ENCODE measurements around the gene DNAH17.

The DNAH17 gene

GRCh38 chr17:78538033-78538776, 39.0 kb downstream of the DNAH17 start:
- DNase-seq, result no peak

DNA sequence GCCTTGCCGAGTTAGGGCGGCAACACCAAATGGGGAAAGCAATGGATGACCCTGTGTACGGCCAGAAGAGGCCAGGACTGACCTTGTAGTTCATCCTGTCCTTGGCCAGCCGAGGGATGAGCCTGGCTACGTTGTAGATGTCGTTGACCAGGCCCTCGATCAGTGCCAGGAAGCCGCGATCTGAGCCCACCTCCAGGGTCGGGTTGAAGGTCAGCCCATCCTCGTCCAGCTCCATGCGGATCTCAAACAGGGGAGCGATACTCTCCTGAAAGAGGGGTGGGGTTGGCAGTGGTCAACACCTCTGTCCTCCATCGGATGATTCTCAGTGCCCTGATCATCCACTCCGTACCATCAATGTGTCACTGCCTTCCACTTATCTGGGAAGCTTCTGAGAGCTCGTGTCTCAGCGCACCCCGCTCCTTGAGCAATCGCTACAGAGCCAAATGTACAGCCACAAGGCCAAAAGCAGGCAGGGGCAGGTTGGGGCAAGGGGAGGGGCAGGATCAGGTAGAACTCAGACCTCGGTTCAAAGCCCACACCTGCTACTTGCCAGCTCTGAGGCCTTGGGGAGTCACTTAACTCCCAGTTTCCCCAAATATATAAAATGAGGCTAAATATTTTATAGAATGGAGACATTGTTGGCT, 39.9 kb downstream of the DNAH17 start:
- no peak for DNase-seq

GRCh38 chr17:78535273-78536197, 41.7 kb downstream of the DNAH17 start:
- DNase-seq, result peak; percentile 70

- no peak for DNase-seq
These were observed 42.5 kb downstream of the DNAH17 start for GRCh38 chr17:78534492-78535272.

DNA sequence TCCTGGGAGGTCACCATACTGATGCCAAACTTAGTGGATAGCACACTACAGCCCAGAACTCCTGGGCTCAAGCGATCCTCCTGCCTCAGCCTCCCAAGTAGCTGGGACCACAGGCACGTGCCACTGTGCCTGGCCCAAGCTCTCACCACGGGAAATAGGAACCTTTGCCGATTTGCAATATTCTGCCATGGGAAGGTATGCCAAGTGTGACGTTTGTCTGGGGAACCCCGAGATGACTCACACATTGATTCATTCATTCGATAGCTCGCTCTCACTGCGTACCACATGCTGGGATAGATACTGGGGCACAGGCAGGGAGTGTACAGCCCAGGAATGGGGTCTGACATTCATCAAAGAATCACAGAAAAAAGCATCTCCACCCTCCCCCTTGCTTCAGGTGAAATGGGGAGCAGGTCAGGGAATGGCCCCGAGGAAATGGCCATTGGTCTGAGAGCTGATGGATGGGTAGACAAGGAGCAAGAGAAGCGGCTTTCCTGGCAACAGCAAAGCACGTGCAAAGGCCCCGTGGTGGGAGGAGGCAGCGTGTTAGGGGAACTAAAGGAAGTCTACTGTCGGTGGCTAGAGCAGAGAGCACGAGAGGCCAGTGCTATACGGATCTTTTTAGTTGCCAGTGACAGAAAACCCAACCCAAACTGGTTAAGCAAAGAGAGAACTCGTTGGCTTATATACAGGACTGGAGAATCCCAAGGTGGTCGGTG, 44.1 kb downstream of the DNAH17 start:
- no peak for DNase-seq

DNA sequence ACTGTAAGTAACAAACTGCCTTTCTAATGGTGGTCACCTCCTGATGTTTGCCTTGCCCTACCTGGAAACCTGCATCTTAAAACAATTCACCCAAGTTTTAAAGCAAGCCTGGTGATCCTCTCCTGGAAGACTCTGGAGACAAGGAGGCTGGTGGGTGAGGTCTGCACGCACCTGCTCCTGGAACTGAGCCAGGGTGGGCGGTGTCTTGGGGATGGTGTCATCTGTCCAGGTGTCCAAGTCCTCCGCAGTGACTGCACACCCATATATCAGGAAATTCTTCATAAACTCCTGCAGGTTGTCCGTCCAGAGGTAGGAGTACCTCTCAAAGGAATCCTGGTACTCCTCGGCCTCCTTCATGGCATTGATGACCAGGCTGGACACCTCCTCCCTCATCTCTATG, 44.9 kb downstream of the DNAH17 start:
- DNase-seq, result no peak

GRCh38 chr17:78530675-78531074, 46.5 kb downstream of the DNAH17 start:
- no peak for DNase-seq

- peak; percentile 21 for DNase-seq
These were observed 47.1 kb downstream of the DNAH17 start for GRCh38 chr17:78529871-78530670.

DNA sequence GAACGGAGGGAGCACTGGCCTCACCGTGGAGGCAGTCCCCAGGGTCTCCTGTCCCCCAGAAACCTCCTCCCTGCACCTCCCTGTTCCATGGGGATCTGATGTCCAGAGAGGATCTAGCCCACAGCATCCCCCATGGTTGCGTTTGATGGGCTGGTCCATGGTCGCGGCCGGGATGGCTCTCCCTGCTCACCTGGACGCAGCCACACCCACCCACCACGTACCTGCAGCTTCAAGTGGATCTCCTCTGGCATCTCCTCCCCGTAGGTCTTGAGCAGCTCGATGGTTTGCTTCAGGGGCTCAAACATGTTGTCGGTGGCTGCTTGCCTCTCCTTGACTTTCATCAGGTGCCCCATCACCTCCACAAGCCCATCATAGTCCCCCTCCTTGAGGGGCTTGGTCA, 47.9 kb downstream of the DNAH17 start:
- DNase-seq, result no peak

- DNase-seq, result no peak
These were observed 48.7 kb downstream of the DNAH17 start for GRCh38 chr17:78528541-78528940.

DNA sequence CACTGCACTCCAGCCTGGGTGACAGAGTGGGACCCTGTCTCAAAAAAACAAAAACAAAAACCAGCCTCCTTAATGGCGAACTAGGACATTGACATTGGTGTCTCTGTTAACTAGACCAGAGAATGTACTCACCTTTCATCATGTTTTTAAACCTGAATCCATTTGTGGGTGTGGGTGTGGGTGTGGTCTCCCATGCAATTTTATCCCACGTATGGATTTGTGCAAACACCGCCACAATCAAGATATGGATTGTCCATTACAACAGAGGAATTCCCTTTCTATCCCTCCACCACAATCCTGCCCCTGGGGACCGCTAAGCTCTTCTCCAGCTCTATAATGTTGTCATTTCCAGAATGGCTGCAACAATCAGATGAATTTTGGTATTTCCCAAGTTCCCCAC, 49.9 kb downstream of the DNAH17 start:
- DNase-seq, result no peak

- no peak for DNase-seq
These were observed 50.8 kb downstream of the DNAH17 start for GRCh38 chr17:78526231-78527025.

DNA sequence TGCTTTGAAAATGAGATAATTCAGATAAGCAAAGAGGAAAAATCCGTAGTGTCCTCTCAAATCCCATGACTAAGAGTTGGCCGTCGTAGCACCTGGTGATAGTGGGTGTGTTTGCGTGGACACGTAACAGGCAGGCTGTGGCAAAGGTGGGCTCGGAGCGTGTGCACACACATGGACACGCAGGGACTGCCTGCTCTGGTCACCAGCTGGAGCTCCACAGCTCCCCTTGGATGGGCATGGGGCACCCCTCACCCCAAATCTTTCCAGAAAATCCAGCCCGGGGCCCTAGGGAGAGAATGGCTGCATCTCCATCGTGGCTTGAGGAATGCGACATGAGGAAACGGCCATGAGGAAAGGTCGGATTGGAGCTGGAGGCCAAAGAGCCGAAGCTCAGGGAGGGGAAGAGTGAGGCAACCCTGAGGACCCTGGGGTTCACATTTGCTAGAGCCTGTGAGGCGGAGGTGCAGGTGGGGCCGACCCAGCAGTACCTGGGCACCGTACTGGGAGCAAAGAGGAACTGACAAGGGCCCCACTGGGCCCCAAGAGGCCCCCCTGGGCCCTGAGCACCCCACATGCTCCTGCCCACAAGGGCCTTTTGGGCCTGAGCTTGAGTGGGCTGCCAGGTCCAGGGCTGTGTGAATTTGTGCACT, 51.6 kb downstream of the DNAH17 start:
- DNase-seq, result no peak

DNA sequence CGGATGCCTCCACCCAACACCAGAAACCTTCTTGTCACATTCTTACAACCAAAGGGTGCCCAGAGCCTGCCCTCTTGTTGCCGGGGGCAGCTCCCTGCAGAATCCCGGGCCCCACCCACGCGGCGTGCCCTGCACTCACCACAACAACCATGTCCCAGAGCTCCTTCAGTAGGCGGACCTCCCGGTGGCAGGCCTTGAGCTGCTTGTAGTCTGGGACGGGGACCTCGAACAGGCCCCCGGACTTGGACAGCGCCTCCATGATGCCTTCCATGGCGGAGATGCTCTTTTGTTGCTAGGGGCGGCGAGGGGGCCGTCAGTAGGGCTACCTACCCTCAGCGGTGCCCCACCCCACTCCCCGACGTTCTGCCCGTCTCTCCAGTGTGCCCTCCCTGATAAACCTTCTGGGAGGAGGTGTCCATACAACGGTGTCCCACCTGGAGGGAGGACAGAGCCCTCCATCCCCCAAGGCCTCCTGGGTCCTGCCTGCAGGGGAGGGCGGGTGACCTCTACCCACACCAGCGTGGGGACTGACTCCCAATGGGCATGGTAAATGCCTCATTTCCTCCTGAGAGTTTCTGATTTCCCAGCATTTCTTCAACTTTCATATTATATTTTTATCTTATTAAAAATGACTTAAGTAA, 52.2 kb downstream of the DNAH17 start:
- no peak for DNase-seq

DNA sequence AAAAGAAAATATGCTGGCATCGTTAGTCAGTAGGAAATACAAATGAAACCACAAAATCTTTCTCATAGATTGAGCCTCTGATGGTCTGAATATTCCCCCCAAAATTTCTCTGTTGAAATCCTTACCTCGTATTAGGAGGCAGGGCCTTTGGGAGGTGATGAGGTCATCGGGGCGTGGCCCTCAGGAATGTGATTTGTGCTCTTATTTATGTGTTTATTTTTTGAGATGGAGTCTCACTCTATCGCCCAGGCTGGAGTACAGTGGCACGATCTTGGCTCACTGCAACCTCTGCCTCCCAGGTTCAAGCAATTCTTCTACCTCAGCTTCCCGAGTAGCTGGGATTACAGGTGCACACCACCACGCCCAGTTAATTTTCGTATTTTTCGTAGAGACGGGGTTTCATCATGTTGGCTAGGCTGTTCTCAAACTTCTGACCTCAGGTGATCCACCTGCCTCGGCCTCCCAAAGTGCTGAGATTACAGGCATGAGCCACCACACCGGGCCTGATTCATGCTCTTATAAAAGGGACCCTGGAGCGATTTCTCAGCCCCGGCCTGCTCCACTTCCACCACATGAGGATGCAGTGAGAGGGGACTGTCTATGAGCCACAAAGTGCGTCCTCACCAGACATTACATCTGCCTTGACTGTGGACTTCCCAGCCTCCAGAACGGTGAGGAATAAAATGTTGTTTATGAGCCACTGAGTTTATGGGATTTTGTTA, 53.1 kb downstream of the DNAH17 start:
- no peak for DNase-seq

GRCh38 chr17:78522031-78522809, 55.0 kb downstream of the DNAH17 start:
- no peak for DNase-seq

DNA sequence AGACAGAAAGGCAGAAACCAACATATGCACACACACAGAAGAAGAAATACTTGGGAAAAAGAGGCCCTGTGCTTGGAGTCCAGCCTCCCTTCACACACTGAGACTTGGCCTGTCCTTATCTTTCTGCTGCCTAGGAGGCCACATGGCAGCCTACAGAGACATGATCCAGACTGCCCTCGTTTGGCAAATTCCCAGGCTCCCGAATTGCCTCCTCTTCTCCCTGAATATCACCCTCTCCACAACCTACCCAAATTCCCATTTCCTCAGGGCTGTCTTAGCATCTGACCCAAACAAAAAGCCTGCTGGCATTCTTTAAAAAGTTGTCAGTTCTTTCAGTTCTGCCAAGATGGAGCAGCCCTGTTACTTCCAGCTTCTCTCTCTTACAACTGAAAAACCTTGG, 59.8 kb downstream of the DNAH17 start:
- no peak for DNase-seq

GRCh38 chr17:78515480-78515879, 61.7 kb downstream of the DNAH17 start:
- no peak for DNase-seq
